Gastrocnemius medialis (tissue), 4 donors: ENCODE results near the gene CYSRT1. TPM values are rescaled to one million over a fixed set of nuclear protein-coding genes. Genes with fewer than 3 reads are reported as not detected.

ENCODE experiments used
- ATAC-seq, 2 donors: fragments of 150-250 bp; one replicate each; pipeline ENCODE4 v1.9.1; 2016
- DNase-seq, 2 donors: peaks; one replicate each; pipeline ENCODE4 v3.0.0-alpha.2; 2019
- H3K27ac ChIP-seq, 4 donors: fragments of 200-600 bp; sonication (generic); 1 replicate in 1 of 4; 2 replicates in 3 of 4; pipeline ENCODE4 v1.5.1; 2016 to 2018; ENCODE audit warnings: mild to moderate bottlenecking in 2 of 4, moderate library complexity in 1 of 4
- H3K27me3 ChIP-seq, 3 donors: fragments of 200-600 bp; sonication (generic) in 2 of 3; 1 replicate in 1 of 3; 2 replicates in 2 of 3; pipeline versions ENCODE4 v1.5.1 to v1.6.0; 2016 to 2019; ENCODE audit warnings: mild to moderate bottlenecking in 1 of 3, moderate library complexity in 1 of 3
- H3K36me3 ChIP-seq, 2 donors: fragments of 200-600 bp; sonication (generic) in 1 of 2; one replicate each; pipeline ENCODE4 v1.5.1; 2017 to 2018
- H3K4me1 ChIP-seq, 2 donors: fragments of 200-600 bp; sonication (generic) in 1 of 2; one replicate each; pipeline ENCODE4 v1.5.1; 2016 to 2017; ENCODE audit warnings: mild to moderate bottlenecking in 2 of 2
- H3K4me3 ChIP-seq, 4 donors: fragments of 200-600 bp; sonication (generic) in 3 of 4; 1 replicate in 1 of 4; 2 replicates in 3 of 4; pipeline ENCODE4 v1.5.1; 2016 to 2019; ENCODE audit warnings: mild to moderate bottlenecking in 2 of 4
- H3K9me3 ChIP-seq, 3 donors: fragments of 200-600 bp; sonication (generic) in 2 of 3; 1 replicate in 1 of 3; 2 replicates in 2 of 3; pipeline ENCODE4 v1.5.1; 2016 to 2019
- POLR2A ChIP-seq, 2 donors: fragments of 450-650 bp; IDR thresholded peaks; one replicate each; pipeline ENCODE4 v1.6.1; 2017; ENCODE audit warnings: antibody characterized with exemption in 2 of 2, mild to moderate bottlenecking in 2 of 2, moderate library complexity in 2 of 2
- in situ Hi-C, 4 donors: fragments of 200-750 bp; cut with MboI; loops; one replicate each; pipeline versions ENCODE4 v1.15.0 to v1.8.0; 2017; ENCODE audit warnings: low sequenced_read_pairs in 4 of 4
- intact Hi-C: fragments of 100-400 bp; cut with DNase I; formaldehyde crosslinking; loops from one replicate; pipeline ENCODE4 v1.15.1; 2023; ENCODE audit warnings: low total_unique reads
- total RNA-seq, 4 donors: library from RNA; depleted of rRNA; stranded (reverse); fragments of >200 nt; gene quantifications; one replicate each; pipeline versions ENCODE4 v1.1.0 to v1.2.3, GENCODE V29; 2016
- TF ChIP-seq, protein P1 (sequence below), 5 experiments: fragments of 450-650 bp in 3 of 5; fragments of 200-600 bp in 2 of 5; sonication (generic) in 2 of 5; IDR thresholded peaks in 4 of 5; conservative IDR thresholded peaks in 1 of 5; 1 replicate in 4 of 5; 2 replicates in 1 of 5; pipeline ENCODE4 v1.5.1; 2016 to 2019; ENCODE audit warnings: antibody characterized with exemption in 5 of 5, mild to moderate bottlenecking in 3 of 5, moderate library complexity in 3 of 5

CYSRT1 gene
- total RNA-seq, 4 donors from 2014 or later, result 0.42 TPM; not detected in 3

DNA sequence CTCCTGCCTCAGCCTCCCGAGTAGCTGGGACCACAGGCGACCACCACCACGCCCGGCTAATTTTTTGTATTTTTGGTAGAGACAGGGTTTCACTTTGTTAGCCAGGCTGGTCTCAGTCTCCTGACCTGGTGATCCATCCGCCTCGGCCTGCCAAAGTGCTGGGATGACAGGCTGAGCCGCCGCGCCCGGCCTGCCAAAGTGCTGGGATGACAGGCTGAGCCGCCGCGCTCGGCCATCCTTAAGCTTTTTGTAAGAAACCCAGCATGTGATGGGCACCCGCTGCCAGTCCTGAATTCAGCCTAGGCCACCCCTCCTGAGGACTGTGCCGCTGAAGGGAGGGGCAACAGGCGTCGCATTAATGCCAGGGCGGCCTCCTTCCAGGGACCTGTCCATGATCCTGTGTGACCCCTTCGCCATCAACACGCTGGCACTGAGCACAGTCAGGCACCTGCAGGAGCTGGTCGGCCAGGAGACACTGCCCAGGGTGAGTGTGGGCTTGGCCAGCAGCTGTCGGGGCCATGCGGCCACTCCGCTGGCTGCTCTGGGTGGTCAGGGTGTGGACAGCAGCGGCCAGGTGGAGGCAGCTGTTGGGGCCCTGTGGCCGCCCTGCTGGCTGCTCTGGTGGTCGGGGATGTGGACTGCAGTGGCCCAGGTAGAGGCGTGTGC is 40.7 kb downstream of the CYSRT1 start:
- no peak for TF ChIP-seq POLR2A (IDR thresholded peaks at IDR 0.05)
- TF ChIP-seq, protein P1, sequence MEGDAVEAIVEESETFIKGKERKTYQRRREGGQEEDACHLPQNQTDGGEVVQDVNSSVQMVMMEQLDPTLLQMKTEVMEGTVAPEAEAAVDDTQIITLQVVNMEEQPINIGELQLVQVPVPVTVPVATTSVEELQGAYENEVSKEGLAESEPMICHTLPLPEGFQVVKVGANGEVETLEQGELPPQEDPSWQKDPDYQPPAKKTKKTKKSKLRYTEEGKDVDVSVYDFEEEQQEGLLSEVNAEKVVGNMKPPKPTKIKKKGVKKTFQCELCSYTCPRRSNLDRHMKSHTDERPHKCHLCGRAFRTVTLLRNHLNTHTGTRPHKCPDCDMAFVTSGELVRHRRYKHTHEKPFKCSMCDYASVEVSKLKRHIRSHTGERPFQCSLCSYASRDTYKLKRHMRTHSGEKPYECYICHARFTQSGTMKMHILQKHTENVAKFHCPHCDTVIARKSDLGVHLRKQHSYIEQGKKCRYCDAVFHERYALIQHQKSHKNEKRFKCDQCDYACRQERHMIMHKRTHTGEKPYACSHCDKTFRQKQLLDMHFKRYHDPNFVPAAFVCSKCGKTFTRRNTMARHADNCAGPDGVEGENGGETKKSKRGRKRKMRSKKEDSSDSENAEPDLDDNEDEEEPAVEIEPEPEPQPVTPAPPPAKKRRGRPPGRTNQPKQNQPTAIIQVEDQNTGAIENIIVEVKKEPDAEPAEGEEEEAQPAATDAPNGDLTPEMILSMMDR (IDR thresholded peaks at IDR 0.05 in 4 of 5, conservative IDR thresholded peaks at IDR 0.05 in 1 of 5), result no peak
- in situ Hi-C loops, result no loop called here
- Histone ChIP-seq H3K27me3 (no peaks in the 10 kb centered on the region), H3K4me3 (no peak overlapping the region), H3K27ac (peak overlapping the region in 2 of 4 donors; percentile 28 to 31), H3K36me3 (peaks cover 0 to 30% of the 10 kb centered on the region in 2 donors), H3K9me3 (no peaks in the 10 kb centered on the region), H3K4me1 (peaks cover 24 to 27% of the 10 kb centered on the region in 2 donors)
- intact Hi-C loops, result loop anchor here (5.0 kb wide), 1 partner anchor 43 kb away; the partner anchor contains the start of gene RNF208
- ATAC-seq (no peak), DNase-seq (no peak)

DNA sequence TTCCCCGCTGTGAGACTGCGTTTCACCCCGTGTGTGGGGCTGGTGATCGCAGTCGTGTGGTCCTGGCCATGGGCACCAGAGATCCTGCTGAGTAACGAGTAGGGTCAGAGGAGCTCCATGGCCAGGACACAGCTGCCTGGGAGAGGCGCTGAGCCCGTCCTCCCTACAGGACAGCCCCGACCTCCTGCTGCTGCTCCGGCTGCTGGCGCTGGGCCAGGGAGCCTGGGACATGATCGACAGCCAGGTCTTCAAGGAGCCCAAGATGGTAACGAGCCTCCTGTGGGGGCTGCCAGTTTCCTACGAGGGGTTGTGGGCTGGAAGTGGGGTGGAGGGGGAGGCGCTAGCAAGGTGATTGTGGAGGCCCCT is 41.2 kb downstream of the CYSRT1 start:
- H3K4me1 ChIP-seq, result peaks cover 24 to 27% of the 10 kb centered on the region in 2 donors

DNA sequence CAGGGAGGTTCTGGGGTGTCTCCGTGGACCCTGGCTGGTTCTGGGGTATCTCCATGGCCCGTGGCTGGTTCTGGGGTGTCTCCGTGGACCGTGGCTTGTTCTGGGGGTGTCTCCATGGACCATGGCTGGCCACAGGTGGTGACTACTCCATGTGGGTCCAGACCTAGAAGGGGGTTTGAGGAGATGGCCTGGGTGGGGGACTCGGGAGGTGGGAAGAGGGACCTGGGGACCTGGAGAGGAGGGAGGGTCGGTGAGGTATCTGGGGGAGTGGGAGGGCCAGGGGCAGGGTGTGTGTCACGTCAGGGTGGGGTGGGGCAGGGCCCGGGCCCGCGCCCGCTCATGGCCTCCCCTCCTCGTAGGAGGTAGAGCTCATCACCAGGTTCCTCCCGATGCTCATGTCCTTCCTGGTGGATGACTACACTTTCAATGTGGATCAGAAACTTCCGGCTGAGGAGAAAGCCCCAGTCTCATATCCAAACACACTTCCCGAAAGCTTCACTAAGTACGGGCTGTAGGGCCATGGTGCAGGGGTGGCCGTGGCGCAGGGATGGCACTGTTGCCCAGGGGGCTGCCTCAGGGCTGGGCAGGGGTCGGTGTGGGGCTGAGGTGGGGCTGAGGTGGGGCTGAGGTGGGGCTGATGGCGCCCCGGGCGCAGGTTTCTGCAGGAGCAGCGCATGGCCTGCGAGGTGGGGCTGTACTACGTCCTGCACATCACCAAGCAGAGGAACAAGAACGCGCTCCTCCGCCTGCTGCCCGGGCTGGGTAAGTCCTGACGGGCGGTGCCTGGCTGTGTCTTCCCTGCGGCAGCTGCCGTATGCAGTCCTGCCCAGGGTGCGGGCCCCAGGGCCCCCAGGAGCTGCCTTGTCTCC is 41.8 kb downstream of the CYSRT1 start:
- in situ Hi-C loops, result no loop called here
- TF ChIP-seq, protein P1 (IDR thresholded peaks at IDR 0.05 in 4 of 5, conservative IDR thresholded peaks at IDR 0.05 in 1 of 5), result no peak
- no peak for TF ChIP-seq POLR2A (IDR thresholded peaks at IDR 0.05)
- ATAC-seq (no peak), DNase-seq (no peak)
- H3K4me1 ChIP-seq, result peaks cover 24 to 27% of the 10 kb centered on the region in 2 donors
- H3K27me3 ChIP-seq, result no peaks in the 10 kb centered on the region
- intact Hi-C loops, result loop anchor here (5.0 kb wide), 1 partner anchor 45 kb away; the partner anchor contains the start of gene RNF208
- no peaks in the 10 kb centered on the region for H3K9me3 ChIP-seq
- H3K4me3 ChIP-seq, result no peak overlapping the region
- H3K36me3 ChIP-seq, result peaks cover 0 to 30% of the 10 kb centered on the region in 2 donors
- peak overlapping the region in 3 of 4 donors; percentile 31 to 94 (median 88) for H3K27ac ChIP-seq

More for the DNA sequence above, 41.2 kb downstream of the CYSRT1 start:
- in situ Hi-C loops (no loop called here), intact Hi-C loops (loop anchor here (5.0 kb wide), 1 partner anchor 44 kb away; the partner anchor contains the start of gene RNF208)
- Histone ChIP-seq H3K4me3 (no peak overlapping the region), H3K9me3 (no peaks in the 10 kb centered on the region), H3K27ac (peak overlapping the region in 2 of 4 donors; percentile 3 to 31), H3K36me3 (peaks cover 0 to 30% of the 10 kb centered on the region in 2 donors), H3K27me3 (no peaks in the 10 kb centered on the region)
- TF ChIP-seq, protein P1 (IDR thresholded peaks at IDR 0.05 in 4 of 5, conservative IDR thresholded peaks at IDR 0.05 in 1 of 5), result no peak
- TF ChIP-seq POLR2A (IDR thresholded peaks at IDR 0.05), result no peak
- DNase-seq (no peak), ATAC-seq (no peak)

DNA sequence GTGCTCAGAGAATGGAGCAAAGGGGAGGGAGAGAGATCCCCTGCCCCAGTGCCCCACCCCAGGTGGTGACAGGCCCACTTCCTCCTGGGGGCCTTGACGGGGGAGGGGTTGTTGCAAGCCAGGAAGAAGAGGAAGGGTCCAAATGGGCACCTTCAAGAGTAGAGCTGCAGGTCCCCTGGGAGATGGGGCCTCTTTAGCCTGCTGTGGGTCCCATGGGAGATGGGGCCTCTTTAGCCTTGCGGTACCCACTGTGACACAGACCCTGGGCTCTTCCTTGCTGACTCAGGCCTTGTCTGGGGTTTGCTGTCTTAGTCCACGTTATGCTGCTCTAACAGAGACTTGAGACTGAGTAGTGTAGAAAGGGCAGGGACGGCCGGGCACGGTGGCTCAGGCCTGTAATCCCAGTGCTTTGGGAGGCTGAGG is 43.0 kb downstream of the CYSRT1 start:
- no peaks in the 10 kb centered on the region for H3K9me3 ChIP-seq
- no peak for TF ChIP-seq POLR2A (IDR thresholded peaks at IDR 0.05)
- TF ChIP-seq, protein P1 (IDR thresholded peaks at IDR 0.05 in 4 of 5, conservative IDR thresholded peaks at IDR 0.05 in 1 of 5), result no peak

More for the DNA sequence above, 43.0 kb downstream of the CYSRT1 start:
- peak overlapping the region; percentile 88 to 94 (median 92) for H3K27ac ChIP-seq
- in situ Hi-C loops, result no loop called here
- peaks cover 0 to 41% of the 10 kb centered on the region in 2 donors for H3K36me3 ChIP-seq
- H3K4me3 ChIP-seq, result peak overlapping the region; percentile 59 to 60 (median 60)
- H3K27me3 ChIP-seq, result no peaks in the 10 kb centered on the region
- ATAC-seq (no peak), DNase-seq (no peak)
- intact Hi-C loops, result loop anchor here (2.0 to 5.0 kb wide), 2 partner anchors 27 to 46 kb away; partner anchors contain the start of genes RNF208 and TUBB4B
- peaks cover 24 to 27% of the 10 kb centered on the region in 2 donors for H3K4me1 ChIP-seq
